Right cardiac atrium (tissue), 5 donors: Measurements from ENCODE around the gene IL4. TPM values are rescaled to one million over a fixed set of nuclear protein-coding genes. Genes with fewer than 3 reads are reported as not detected.
A peak's percentile ranks its signal among the peaks of the same experiment; 100 is the strongest.

ENCODE experiments used
- ATAC-seq, 2 donors: fragments of 200-7000 bp; cut with Tn5 transposase; one replicate each; pipeline versions ENCODE4 v1.8.0 to v1.9.1; 2020; ENCODE audit warnings: moderate library complexity in 2 of 2, mild to moderate bottlenecking in 1 of 2
- DNase-seq, 3 donors: peaks; one replicate each; pipeline ENCODE4 v3.0.0-alpha.2; 2020
- H3K27ac ChIP-seq: one replicate; pipeline ENCODE4 v1.5.1; 2013; ENCODE audit warnings: mild to moderate bottlenecking, low read length, control low read depth, moderate library complexity
- H3K27me3 ChIP-seq: one replicate; pipeline ENCODE4 v1.6.1; 2013; ENCODE audit not compliant: control insufficient read depth, insufficient read depth
- H3K4me1 ChIP-seq: one replicate; pipeline ENCODE4 v1.6.1; 2013; ENCODE audit warnings: low read length; ENCODE audit not compliant: control insufficient read depth, insufficient read depth
- H3K4me3 ChIP-seq: one replicate; pipeline ENCODE4 v1.5.1; 2013; ENCODE audit warnings: low read length, control low read depth
- H3K9me3 ChIP-seq: one replicate; pipeline ENCODE4 v1.6.1; 2013; ENCODE audit warnings: low read length; ENCODE audit not compliant: control insufficient read depth
- WGBS: extraction: QIAGEN DNeasy Blood & Tissue Kit; methylation state at CpG from one replicate; pipeline ENCODE4 v1.1.7; 2013; 5-methylcytosine and 5-hydroxymethylcytosine counted together
- intact Hi-C, 4 donors: fragments of 100-400 bp; cut with DNase I; formaldehyde crosslinking; loops; one replicate each; pipeline versions ENCODE4 v1.11.0 to v1.14.0; 2022 to 2023
- polyA plus RNA-seq: library from polyadenylated mRNA; stranded (reverse); fragments of 200-250 nt; gene quantifications from one replicate; pipeline ENCODE4 v1.2.3, GENCODE V29; 2013
- total RNA-seq, 4 donors: library from RNA; stranded (reverse); fragmentation: NEBNext Ultra II Directional; extraction: Animal tissue kit (Norgen Biotek cat#: 25700); gene quantifications; one replicate each; pipeline ENCODE4 v1.2.1, GENCODE V29; 2021
- donor health status: healthy with polysubstance abuse.
- donor health status: DM: no; HTN: yes; CAD: no.
- donor health status: DM: no; HTN: no; CAD: no.
- donor health status: DM: no; HTN: yes; CAD: no; lungs with severe emphysema.
- donor health status: DM: yes; HTN: yes; CAD: no.

Gene IL4
- total and polyA plus RNA-seq, 5 donors, result not detected

DNA sequence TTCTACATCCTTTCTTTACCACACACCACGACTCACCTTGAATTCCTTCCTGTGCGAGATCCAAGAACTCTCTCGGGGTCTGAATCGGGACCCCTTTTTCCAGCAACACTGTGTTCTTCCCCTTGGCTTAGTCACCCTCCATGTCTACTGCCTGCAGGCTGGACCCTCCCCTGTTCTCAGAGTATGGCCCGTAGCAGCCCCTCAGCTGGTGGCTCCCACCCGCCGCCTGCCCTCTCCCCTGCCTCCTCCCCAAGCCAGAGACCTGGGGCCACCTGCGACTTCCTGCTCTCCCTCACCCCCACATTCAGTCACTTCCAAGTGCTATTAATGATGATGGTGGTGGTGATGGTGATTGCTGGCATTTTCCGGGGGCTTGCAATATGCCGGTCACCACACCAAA lies 6.5 kb upstream of the IL4 start:
- ATAC-seq (no peak), DNase-seq (no peak)
- Histone ChIP-seq H3K4me3 (no peak overlapping the region), H3K9me3 (no peaks in the 10 kb centered on the region), H3K27ac (no peak overlapping the region), H3K4me1 (no peaks in the 10 kb centered on the region), H3K27me3 (no peaks in the 10 kb centered on the region)
- 90% methylated on average over 10 of the region's 10 CpGs for WGBS
- intact Hi-C loops, result no loop called here

DNA sequence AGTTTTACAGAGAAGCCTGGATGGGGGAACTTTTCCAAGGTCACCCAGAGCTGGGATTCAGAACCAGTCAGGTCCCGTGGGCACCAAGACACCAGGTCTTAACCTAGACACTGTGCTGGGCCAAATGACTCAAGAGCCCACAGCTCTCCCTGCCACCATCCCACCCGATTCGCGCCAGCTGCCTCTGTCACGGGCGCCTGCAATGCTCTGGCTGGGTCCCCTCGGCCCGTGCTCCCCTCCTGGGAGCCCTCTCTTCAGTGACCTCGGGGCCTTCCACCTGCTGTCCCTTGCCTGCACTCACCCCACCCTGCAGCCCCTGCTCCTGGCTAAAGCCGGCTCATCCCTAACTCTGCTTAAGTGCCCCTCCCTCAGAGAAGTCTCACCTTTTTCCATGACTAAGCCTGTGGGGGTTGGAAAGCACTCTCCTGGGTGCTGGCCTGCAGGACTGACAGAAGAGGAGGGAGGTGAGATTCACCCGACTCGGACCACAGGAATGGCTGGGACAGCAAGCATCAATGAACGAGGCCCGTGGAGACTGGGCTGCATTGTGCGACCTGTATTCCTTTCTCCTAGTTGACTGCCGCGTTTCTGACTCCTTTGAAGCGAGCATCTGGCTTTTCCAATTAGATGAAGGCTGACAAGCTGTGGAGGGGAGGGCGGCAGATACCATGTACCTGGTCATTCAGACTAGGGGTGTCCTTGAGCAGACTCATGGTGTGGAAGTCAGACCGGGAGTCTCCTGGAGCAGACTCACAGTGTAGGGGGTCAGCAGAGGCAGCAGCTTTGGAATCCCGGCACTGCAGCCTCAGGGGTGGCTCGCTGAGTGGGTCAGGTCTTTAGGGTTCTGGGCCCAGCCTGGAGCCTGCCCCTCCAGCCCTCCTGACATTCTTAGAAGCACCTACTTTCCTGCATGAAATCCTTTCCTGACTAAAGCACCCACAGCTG lies 5.8 kb upstream of the IL4 start:
- 77% methylated on average over 22 of the region's 22 CpGs for WGBS
- Histone ChIP-seq H3K27ac (no peak overlapping the region), H3K4me1 (no peaks in the 10 kb centered on the region), H3K27me3 (no peaks in the 10 kb centered on the region), H3K9me3 (no peaks in the 10 kb centered on the region), H3K4me3 (no peak overlapping the region)
- no peak for DNase-seq
- intact Hi-C loops, result no loop called here
- ATAC-seq, result no peak

DNA sequence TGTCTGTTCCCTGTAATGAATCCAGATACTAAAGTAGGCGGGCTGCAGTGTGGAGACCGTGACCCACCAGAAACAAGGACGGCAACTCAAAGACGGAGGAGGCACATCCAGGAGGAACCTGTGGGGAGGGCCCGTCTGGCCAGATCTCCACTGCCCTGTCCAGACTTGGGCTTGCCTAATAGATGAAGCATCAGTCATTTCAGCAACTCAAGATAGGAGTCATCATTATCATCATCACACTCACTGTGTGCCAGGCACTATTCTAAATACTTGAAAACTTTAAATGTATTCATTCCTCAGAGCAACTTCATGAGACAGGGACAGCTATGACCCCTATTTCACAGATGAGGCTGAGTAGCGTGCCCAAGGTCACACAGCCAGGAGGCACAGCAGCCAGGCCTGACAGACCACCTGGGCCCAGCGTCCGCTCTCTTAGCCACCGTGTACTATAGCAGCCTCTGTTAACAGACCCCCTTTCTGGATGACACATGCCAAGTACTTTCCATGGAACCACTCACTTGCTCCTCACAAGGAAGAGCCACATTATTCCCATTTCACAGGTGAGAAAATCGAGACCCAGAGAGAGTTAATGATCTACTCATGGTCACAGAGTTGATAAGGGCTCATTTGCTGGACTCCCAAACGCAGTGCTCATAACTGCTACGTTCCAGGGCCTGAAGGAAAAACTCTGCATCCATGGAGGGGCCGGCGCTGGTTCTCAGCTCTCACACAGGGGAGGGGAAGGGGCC lies 4.9 kb upstream of the IL4 start:
- WGBS, result 82% methylated on average over 14 of the region's 14 CpGs
- H3K27ac ChIP-seq, result no peak overlapping the region
- H3K4me1 ChIP-seq, result no peaks in the 10 kb centered on the region
- H3K9me3 ChIP-seq, result no peaks in the 10 kb centered on the region
- DNase-seq, result no peak
- ATAC-seq, result no peak
- intact Hi-C loops, result no loop called here
- H3K4me3 ChIP-seq, result no peak overlapping the region
- no peaks in the 10 kb centered on the region for H3K27me3 ChIP-seq

DNA sequence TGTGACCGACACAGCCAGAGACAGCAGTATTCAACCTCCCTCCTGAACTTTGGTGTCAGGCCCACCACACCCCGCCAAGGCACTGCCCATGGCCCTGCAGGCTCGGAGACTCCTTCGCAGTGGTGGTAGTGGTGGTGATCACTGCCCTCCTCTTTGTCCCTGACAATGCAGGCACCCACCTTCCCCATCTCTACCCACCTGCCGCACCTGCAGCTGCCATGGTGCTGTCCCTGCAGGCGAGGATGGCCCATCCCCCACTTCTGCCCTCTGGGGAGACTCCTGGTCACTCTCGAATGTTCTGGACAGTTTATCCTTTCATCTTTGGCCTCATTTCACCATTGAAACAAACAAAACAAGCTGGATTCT lies 4.4 kb upstream of the IL4 start:
- no peak for ATAC-seq
- no peak overlapping the region for H3K27ac ChIP-seq
- no peaks in the 10 kb centered on the region for H3K9me3 ChIP-seq
- H3K4me3 ChIP-seq, result no peak overlapping the region
- H3K4me1 ChIP-seq, result no peaks in the 10 kb centered on the region
- intact Hi-C loops, result no loop called here
- DNase-seq, result no peak
- 83% methylated on average over 7 of the region's 7 CpGs for WGBS
- H3K27me3 ChIP-seq, result no peaks in the 10 kb centered on the region

DNA sequence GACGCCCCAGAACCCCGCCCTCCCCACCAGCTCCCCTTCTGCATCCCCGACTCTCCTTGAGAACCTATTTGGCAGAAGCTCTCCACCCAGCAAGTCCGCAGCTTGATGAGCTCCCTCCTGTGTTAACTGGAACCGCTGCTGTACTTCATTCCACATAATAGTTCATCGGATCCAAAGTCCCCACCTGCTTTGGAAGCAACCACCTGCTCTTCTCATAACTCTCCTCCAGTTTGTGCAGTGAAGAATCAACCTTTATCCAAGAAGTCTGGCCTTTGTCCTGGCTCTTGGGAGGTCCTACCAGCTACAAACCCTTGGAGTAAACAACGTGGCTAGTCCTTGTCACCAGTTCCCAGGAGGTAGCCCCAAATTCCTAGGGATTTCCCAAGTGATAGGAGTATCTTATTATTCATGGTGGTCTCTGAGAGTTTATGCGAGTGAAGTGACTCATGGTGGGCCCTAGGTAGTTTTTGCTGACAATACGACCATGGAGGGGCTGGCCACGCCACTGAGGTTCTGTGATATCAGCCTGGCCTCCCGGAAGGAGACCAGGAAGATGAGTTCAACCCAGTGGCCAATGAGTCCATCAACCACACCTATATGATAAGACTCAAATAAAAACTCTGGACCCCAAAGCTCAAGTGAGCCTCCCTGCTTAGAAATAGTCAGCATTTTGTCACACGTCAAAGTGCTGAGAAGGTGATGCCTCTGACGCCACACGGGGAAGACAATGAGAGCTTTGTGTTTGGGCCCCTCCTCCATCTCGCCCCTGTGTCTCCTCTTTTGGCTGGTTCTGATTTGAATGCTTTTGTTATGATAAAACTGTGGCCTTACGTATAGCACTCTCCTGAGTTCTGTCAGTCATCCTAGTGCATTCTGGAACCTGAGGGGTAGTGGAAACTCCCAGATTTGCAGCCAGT lies 3.6 kb upstream of the IL4 start:
- intact Hi-C loops, result no loop called here
- DNase-seq (no peak), ATAC-seq (no peak)
- WGBS, result 77% methylated on average over 16 of the region's 16 CpGs
- Histone ChIP-seq H3K27me3 (no peaks in the 10 kb centered on the region), H3K4me1 (no peaks in the 10 kb centered on the region), H3K27ac (no peak overlapping the region), H3K4me3 (no peak overlapping the region), H3K9me3 (no peaks in the 10 kb centered on the region)

DNA sequence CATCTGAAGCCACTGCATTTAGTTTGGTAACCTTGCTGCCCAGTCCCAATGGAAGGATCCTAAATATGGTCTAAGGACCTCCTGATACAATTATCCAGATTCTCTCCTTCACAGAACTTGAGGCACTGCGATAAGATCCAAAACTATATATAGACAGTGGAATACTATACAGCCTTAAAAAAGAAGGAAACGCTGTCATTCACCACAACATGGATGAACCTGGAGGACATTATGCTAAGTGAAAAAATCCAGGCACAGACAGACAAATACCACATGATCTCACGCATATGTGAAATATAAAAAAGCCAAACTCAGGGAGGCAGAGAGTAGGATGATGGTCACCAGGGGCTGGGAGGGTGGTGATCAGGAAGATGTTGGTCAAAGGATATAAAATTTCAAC lies 2.8 kb upstream of the IL4 start:
- H3K4me1 ChIP-seq, result no peaks in the 10 kb centered on the region
- H3K9me3 ChIP-seq, result no peaks in the 10 kb centered on the region
- no peak overlapping the region for H3K27ac ChIP-seq
- no peak overlapping the region for H3K4me3 ChIP-seq
- ATAC-seq (no peak), DNase-seq (no peak)
- WGBS, result 96% methylated on average over 3 of the region's 3 CpGs
- intact Hi-C loops, result no loop called here
- no peaks in the 10 kb centered on the region for H3K27me3 ChIP-seq

DNA sequence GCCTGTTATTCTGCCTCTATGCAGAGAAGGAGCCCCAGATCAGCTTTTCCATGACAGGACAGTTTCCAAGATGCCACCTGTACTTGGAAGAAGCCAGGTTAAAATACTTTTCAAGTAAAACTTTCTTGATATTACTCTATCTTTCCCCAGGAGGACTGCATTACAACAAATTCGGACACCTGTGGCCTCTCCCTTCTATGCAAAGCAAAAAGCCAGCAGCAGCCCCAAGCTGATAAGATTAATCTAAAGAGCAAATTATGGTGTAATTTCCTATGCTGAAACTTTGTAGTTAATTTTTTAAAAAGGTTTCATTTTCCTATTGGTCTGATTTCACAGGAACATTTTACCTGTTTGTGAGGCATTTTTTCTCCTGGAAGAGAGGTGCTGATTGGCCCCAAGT lies 301 bp upstream of the IL4 start:
- WGBS, result 83% methylated on average over 1 of the region's 1 CpG
- ATAC-seq (no peak), DNase-seq (no peak)
- intact Hi-C loops, result no loop called here
- Histone ChIP-seq H3K27ac (no peak overlapping the region), H3K27me3 (no peaks in the 10 kb centered on the region), H3K9me3 (no peaks in the 10 kb centered on the region), H3K4me1 (no peaks in the 10 kb centered on the region), H3K4me3 (no peak overlapping the region)

DNA sequence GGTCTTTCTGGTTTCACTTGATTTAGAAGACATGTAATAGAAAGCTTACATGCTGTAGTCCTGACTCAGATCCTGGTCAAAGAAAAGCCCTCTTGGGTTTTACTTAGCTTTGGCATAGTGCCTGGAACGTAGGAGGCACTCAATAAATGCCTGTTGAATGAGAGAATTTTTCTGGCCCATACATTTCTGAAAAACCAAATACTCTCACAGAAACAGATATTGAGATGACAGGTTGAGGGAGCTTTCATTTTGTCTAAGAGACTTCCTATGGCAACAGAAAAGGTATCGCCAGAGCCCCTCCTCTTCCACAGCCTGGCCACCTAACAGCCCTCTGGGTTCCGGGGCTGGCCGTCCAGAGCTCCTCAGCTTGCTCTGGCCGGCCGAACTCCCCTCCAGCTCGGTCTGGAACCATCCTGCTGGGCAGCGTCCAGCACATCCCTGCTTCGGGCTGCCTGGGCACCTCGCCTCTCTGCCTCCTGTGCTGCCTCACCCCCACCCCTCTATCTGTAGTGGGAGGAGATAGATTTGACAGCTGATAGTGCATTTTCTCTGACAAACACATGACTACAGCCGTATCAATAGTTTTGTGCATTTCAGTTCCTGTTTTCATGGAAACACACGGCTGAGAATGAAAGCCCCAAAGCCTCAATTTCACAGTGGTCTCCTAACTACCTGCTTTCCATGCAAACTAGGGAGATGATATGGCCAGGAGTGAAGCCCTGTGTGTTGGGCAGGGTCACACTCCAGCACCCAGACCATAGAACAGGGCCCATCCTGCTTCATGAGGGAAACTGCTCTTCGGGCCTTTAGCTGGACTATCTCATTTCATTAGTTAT lies 1.1 kb downstream of the IL4 start:
- peak in 1 of 3 donors; percentile 56 for DNase-seq
- ATAC-seq, result peak; percentile 34 to 54
- intact Hi-C loops, result no loop called here
- Histone ChIP-seq H3K27ac (no peak overlapping the region), H3K4me1 (no peaks in the 10 kb centered on the region), H3K27me3 (no peaks in the 10 kb centered on the region), H3K4me3 (no peak overlapping the region), H3K9me3 (no peaks in the 10 kb centered on the region)
- 67% methylated on average over 13 of the region's 13 CpGs for WGBS

DNA sequence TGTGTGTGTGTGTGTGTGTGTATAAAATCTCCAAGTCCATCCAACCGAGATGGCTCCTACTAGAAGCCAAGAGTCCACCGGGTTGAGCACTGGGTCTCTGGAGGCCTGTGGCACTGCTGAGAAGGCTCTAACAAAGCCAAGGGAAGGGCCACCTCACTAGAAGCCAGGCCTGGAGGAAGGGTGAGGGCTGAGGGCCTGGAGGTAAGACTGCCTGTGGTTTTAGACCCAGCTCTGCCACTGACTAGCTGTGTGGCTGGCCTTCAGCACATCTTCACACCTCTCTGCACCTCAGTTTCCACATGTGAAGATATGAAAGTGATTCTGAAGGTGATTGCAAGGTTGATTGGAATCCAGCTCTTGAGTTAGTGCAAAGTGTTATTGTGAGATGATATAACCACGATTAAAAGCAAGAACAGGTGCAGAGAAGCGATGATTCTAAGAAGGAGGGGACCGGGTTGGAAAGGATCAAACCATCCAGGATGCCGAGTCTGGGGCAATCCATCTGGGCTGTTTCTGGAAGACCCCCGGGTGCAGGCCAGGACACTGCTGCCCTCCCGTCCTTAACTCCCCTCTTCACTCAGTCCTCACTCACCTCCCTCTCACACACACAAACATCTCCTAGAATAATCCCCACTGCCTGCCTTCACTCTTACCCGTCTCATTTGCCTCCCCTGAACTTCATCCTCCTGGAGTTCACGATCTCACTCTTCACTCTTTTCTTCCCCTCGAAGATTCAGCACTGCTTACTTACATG lies 2.3 kb downstream of the IL4 start:
- Histone ChIP-seq H3K27ac (no peak overlapping the region), H3K4me3 (no peak overlapping the region), H3K4me1 (no peaks in the 10 kb centered on the region), H3K9me3 (no peaks in the 10 kb centered on the region), H3K27me3 (no peaks in the 10 kb centered on the region)
- intact Hi-C loops, result no loop called here
- ATAC-seq (no peak), DNase-seq (no peak)
- WGBS, result 91% methylated on average over 11 of the region's 11 CpGs

DNA sequence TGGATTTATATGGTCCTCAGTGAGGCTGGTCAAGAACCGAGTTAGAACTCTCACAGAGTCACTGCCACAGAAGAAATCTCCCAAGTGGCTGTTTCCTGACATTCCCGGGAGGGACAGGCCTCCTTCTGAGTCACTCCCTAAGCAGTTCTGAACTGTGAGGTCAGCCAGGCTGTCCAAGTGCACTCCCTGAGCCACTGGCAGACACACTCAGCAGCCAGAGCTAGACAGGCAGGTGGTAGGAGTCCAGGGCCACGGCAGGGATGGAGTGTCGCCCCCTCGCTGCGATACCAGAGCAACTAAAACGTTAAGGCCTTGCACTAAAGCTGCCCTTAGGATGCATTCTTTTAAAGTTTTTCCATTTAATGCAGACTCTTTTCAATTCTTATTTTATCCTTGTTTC lies 3.4 kb downstream of the IL4 start:
- H3K4me3 ChIP-seq, result no peak overlapping the region
- H3K9me3 ChIP-seq, result no peaks in the 10 kb centered on the region
- H3K27ac ChIP-seq, result no peak overlapping the region
- peak; percentile 65 to 70 for ATAC-seq
- no peaks in the 10 kb centered on the region for H3K4me1 ChIP-seq
- H3K27me3 ChIP-seq, result no peaks in the 10 kb centered on the region
- WGBS, result 53% methylated on average over 7 of the region's 7 CpGs
- intact Hi-C loops, result no loop called here
- DNase-seq, result peak in 1 of 3 donors; percentile 40
